HUES6 (cell line): ENCODE measurements around the gene IKZF3.
"Not testable (repeated sequence)": the region's sequence is repeated elsewhere in the genome, so short reads cannot be mapped to it uniquely, and the experiment has no call there.

Source experiments
- H3K27ac ChIP-seq: 2 replicates; pipeline ENCODE4 v1.7.0; 2013; ENCODE audit warnings: low read depth, mild to moderate bottlenecking, low read length, inconsistent platforms
- H3K27me3 ChIP-seq: 2 replicates; pipeline ENCODE4 v1.6.1; 2013; ENCODE audit warnings: low read length; ENCODE audit not compliant: control insufficient read depth, insufficient read depth
- H3K36me3 ChIP-seq: 2 replicates; pipeline ENCODE4 v1.6.1; 2013; ENCODE audit warnings: low read length; ENCODE audit not compliant: control insufficient read depth, insufficient read depth
- H3K4me1 ChIP-seq: 2 replicates; pipeline ENCODE4 v1.6.1; 2013; ENCODE audit warnings: low read length; ENCODE audit not compliant: control insufficient read depth, insufficient read depth
- H3K4me3 ChIP-seq: 2 replicates; pipeline ENCODE4 v1.5.1; 2013; ENCODE audit warnings: low read depth, low read length
- H3K9ac ChIP-seq: one replicate; pipeline ENCODE4 v1.6.1; 2013; ENCODE audit warnings: mild to moderate bottlenecking, low read length
- H3K9me3 ChIP-seq: 2 replicates; pipeline ENCODE4 v1.6.1; 2013; ENCODE audit warnings: low read depth, low read length; ENCODE audit not compliant: control insufficient read depth, insufficient read depth

IKZF3 gene

GRCh38 chr17:39855911-39856649 is 8.0 kb downstream of the IKZF3 start:
- H3K4me3 ChIP-seq, H3K9ac ChIP-seq, H3K36me3 ChIP-seq, H3K27ac ChIP-seq, H3K27me3 ChIP-seq, H3K4me1 ChIP-seq, H3K9me3 ChIP-seq: not testable (repeated sequence)

GRCh38 chr17:39854909-39855308 is 9.2 kb downstream of the IKZF3 start:
- Histone ChIP-seq H3K9me3 (no peaks in the 10 kb centered on the region), H3K9ac (no peak overlapping the region), H3K36me3 (no peaks in the 10 kb centered on the region), H3K4me1 (no peaks in the 10 kb centered on the region), H3K27me3 (no peaks in the 10 kb centered on the region), H3K27ac (no peak overlapping the region), H3K4me3 (no peak overlapping the region)

GRCh38 chr17:39852239-39852638 is 11.9 kb downstream of the IKZF3 start:
- Histone ChIP-seq H3K4me3 (no peak overlapping the region), H3K4me1 (no peaks in the 10 kb centered on the region), H3K27me3 (no peaks in the 10 kb centered on the region), H3K27ac (no peak overlapping the region), H3K9ac (no peak overlapping the region), H3K9me3 (no peaks in the 10 kb centered on the region), H3K36me3 (no peaks in the 10 kb centered on the region)

- H3K9me3 ChIP-seq, H3K4me1 ChIP-seq, H3K4me3 ChIP-seq, H3K9ac ChIP-seq, H3K27me3 ChIP-seq, H3K27ac ChIP-seq, H3K36me3 ChIP-seq: not testable (repeated sequence)
Measured at GRCh38 chr17:39850186-39850585, 13.9 kb downstream of the IKZF3 start.

- H3K36me3 ChIP-seq = no peaks in the 10 kb centered on the region
- H3K9ac ChIP-seq = no peak overlapping the region
- H3K4me1 ChIP-seq = no peaks in the 10 kb centered on the region
- H3K4me3 ChIP-seq = no peak overlapping the region
- H3K9me3 ChIP-seq = no peaks in the 10 kb centered on the region
- H3K27me3 ChIP-seq = no peaks in the 10 kb centered on the region
- no peak overlapping the region for H3K27ac ChIP-seq
Measured at GRCh38 chr17:39848600-39848999, 15.5 kb downstream of the IKZF3 start.

GRCh38 chr17:39846205-39846604 is 17.9 kb downstream of the IKZF3 start:
- no peaks in the 10 kb centered on the region for H3K36me3 ChIP-seq
- no peaks in the 10 kb centered on the region for H3K9me3 ChIP-seq
- H3K4me3 ChIP-seq = no peak overlapping the region
- no peak overlapping the region for H3K9ac ChIP-seq
- H3K27me3 ChIP-seq = no peaks in the 10 kb centered on the region
- H3K4me1 ChIP-seq = no peaks in the 10 kb centered on the region
- H3K27ac ChIP-seq = no peak overlapping the region

- no peaks in the 10 kb centered on the region for H3K27me3 ChIP-seq
- no peaks in the 10 kb centered on the region for H3K9me3 ChIP-seq
- H3K4me3 ChIP-seq = no peak overlapping the region
- no peaks in the 10 kb centered on the region for H3K4me1 ChIP-seq
- H3K36me3 ChIP-seq = no peaks in the 10 kb centered on the region
- H3K27ac ChIP-seq = no peak overlapping the region
- H3K9ac ChIP-seq = no peak overlapping the region
Measured at GRCh38 chr17:39845052-39845846, 18.9 kb downstream of the IKZF3 start.

GRCh38 chr17:39841134-39841683 is 22.9 kb downstream of the IKZF3 start:
- Histone ChIP-seq H3K27me3 (no peaks in the 10 kb centered on the region), H3K4me1 (no peaks in the 10 kb centered on the region), H3K36me3 (no peaks in the 10 kb centered on the region), H3K9me3 (no peaks in the 10 kb centered on the region), H3K27ac (no peak overlapping the region), H3K4me3 (no peak overlapping the region), H3K9ac (no peak overlapping the region)

- Histone ChIP-seq H3K36me3 (no peaks in the 10 kb centered on the region), H3K4me1 (no peaks in the 10 kb centered on the region), H3K9ac (no peak overlapping the region), H3K27ac (no peak overlapping the region), H3K9me3 (peaks cover 3% of the 10 kb centered on the region; the same call in 1 of the 2 replicates), H3K27me3 (no peaks in the 10 kb centered on the region), H3K4me3 (no peak overlapping the region)
Measured at GRCh38 chr17:39838784-39839183, 25.3 kb downstream of the IKZF3 start.

- Histone ChIP-seq H3K36me3 (no peaks in the 10 kb centered on the region), H3K27me3 (no peaks in the 10 kb centered on the region), H3K4me3 (no peak overlapping the region), H3K4me1 (no peaks in the 10 kb centered on the region), H3K27ac (no peak overlapping the region), H3K9ac (no peak overlapping the region), H3K9me3 (peaks cover 3% of the 10 kb centered on the region; the same call in 1 of the 2 replicates)
Measured at GRCh38 chr17:39838057-39838456, 26.1 kb downstream of the IKZF3 start.

GRCh38 chr17:39836117-39836516 is 28.0 kb downstream of the IKZF3 start:
- Histone ChIP-seq H3K4me3 (no peak overlapping the region), H3K9me3 (peaks cover 3% of the 10 kb centered on the region; the same call in 1 of the 2 replicates), H3K4me1 (no peaks in the 10 kb centered on the region), H3K36me3 (no peaks in the 10 kb centered on the region), H3K27me3 (no peaks in the 10 kb centered on the region), H3K27ac (no peak overlapping the region), H3K9ac (no peak overlapping the region)
